Sciatic nerve (tissue), 2 donors: ENCODE measurements around the gene RBM4B. TPM values are rescaled to one million over a fixed set of nuclear protein-coding genes. Genes with fewer than 3 reads are reported as not detected.

Experiments used
- ATAC-seq: fragments of 200-7000 bp; cut with Tn5 transposase; one replicate; pipeline ENCODE4 v1.9.1; 2020; ENCODE audit warnings: mild to moderate bottlenecking, moderate library complexity
- DNase-seq: peaks from one replicate; pipeline ENCODE4 v3.0.0-alpha.2; 2020; ENCODE audit warnings: low spot score
- intact Hi-C: fragments of 100-400 bp; cut with DNase I; formaldehyde crosslinking; loops from one replicate; pipeline ENCODE4 v1.14.2; 2022
- total RNA-seq: library from RNA; stranded (reverse); fragmentation: NEBNext Ultra II Directional; extraction: Animal tissue kit (Norgen Biotek cat#: 25700); gene quantifications from one replicate; pipeline ENCODE4 v1.2.1, GENCODE V29; 2021
- donor health status: DM: no; HTN: no; CAD: no.
- donor health status: DM: no; HTN: no; CAD: no.

The RBM4B gene
- total RNA-seq, 1 donor from 2014 or later, result 23.7 TPM

DNA sequence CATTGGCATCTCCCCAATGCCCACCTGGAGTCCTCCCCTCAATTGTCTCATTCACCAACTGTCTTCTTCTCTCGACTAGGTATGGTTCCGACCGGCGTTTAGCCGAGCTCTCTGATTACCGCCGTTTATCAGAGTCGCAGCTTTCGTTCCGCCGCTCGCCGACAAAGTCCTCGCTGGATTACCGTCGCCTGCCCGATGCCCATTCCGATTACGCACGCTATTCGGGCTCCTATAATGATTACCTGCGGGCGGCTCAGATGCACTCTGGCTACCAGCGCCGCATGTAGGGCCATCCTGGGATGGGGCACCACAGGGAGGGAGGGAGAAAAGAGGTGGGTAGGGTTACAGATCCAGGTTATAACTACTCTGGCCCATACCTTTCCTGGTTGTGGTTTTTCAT lies 51.3 kb downstream of the RBM4B start:
- intact Hi-C loops, result no loop called here
- DNase-seq (no peak), ATAC-seq (no peak)

DNA sequence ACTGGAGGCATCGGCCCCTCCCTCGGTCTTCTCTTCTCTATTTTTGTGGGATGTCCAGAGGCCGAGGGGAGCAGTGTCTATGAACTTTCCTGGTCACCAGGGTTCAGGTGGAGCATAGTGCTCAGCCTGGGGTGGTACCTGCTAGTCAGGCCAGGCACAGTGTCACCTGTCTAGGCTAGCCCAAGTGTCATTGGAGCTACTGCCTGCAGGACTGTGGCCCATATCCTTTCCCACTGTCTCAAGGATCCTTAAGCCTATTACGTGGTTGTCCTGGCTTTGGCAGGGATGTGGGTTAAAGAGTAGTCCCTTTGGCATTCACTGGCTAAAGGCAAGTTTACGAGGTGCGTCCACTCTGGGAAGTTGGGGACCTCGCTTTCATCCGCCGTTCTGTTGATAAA lies 51.9 kb downstream of the RBM4B start:
- no peak for DNase-seq

DNA sequence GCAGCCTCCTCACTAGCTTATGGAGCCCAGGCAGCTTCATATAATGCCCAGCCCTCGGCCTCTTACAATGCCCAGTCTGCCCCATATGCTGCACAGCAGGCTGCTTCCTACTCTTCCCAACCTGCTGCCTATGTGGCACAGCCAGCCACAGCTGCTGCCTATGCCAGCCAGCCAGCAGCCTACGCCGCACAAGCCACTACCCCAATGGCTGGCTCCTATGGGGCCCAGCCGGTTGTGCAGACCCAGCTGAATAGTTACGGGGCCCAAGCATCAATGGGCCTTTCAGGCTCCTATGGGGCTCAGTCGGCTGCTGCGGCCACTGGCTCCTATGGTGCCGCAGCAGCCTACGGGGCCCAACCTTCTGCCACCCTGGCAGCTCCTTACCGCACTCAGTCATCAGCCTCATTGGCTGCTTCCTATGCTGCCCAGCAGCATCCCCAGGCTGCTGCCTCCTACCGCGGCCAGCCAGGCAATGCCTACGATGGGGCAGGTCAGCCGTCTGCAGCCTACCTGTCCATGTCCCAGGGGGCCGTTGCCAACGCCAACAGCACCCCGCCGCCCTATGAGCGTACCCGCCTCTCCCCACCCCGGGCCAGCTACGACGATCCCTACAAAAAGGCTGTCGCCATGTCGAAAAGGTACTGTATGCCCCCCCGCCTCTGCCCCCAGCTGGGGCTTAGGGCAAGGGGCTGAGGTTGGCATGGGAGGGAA lies 52.5 kb downstream of the RBM4B start:
- DNase-seq (no peak), ATAC-seq (no peak)
- intact Hi-C loops, result no loop called here

More for the DNA sequence above, 51.9 kb downstream of the RBM4B start:
- ATAC-seq, result no peak
- intact Hi-C loops, result no loop called here

DNA sequence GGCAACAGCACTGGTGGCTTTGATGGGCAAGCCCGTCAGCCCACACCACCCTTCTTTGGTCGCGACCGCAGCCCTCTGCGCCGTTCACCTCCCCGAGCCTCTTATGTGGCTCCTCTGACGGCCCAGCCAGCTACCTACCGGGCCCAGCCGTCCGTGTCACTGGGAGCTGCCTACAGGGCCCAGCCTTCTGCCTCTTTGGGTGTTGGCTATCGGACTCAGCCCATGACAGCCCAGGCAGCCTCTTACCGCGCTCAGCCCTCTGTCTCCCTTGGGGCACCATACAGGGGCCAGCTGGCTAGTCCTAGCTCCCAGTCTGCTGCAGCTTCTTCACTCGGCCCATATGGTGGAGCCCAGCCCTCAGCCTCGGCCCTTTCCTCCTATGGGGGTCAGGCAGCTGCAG lies 53.2 kb downstream of the RBM4B start:
- ATAC-seq (no peak), DNase-seq (no peak)
- intact Hi-C loops, result no loop called here

GRCh38 chr11:66619080-66619554 lies 58.6 kb downstream of the RBM4B start:
- no peak for ATAC-seq
- intact Hi-C loops, result no loop called here
- no peak for DNase-seq

- intact Hi-C loops, result no loop called here
- ATAC-seq, result peak; percentile 41
- no peak for DNase-seq
Measured at GRCh38 chr11:66617155-66617834, 60.4 kb downstream of the RBM4B start.

GRCh38 chr11:66616379-66617154 lies 61.1 kb downstream of the RBM4B start, which contains the start of gene RBM14:
TSS of gene RBM14 (plus strand) at chr11:66616630. CDS start at chr11:66616721, 91 bp downstream.
- ATAC-seq (peak; percentile 98), DNase-seq (peak; percentile 99)
- intact Hi-C loops, result no loop called here

Other genes starting within 250 kb of the RBM4B start
- gene MRPL11, start 239.0 kb downstream of the RBM4B start, total RNA-seq, result 25.1 TPM
- 14.8 TPM for gene PELI3, start 211.0 kb downstream of the RBM4B start, total RNA-seq
- gene DPP3, start 197.5 kb downstream of the RBM4B start, total RNA-seq, result 12.4 TPM
- 47.6 TPM for gene BBS1, start 167.3 kb downstream of the RBM4B start, total RNA-seq
- gene ZDHHC24, start 131.8 kb downstream of the RBM4B start, total RNA-seq, result 10.4 TPM
- 0.71 TPM for gene ACTN3, start 131.0 kb downstream of the RBM4B start, total RNA-seq
- gene CTSF, start 109.3 kb downstream of the RBM4B start, total RNA-seq, result 122 TPM
- gene CCDC87, start 84.8 kb downstream of the RBM4B start, total RNA-seq, result 0.22 TPM
- gene CCS, start 84.7 kb downstream of the RBM4B start, total RNA-seq, result 48.8 TPM
- gene RBM14, start 61.3 kb downstream of the RBM4B start, total RNA-seq, result 61.1 TPM
- gene RBM4, start 39.2 kb downstream of the RBM4B start, total RNA-seq, result 88.6 TPM
- 6.6 TPM for gene SPTBN2, start 51.3 kb upstream of the RBM4B start, total RNA-seq
- 16.6 TPM for gene RCE1, start 165.6 kb upstream of the RBM4B start, total RNA-seq
- gene LRFN4, start 179.2 kb upstream of the RBM4B start, total RNA-seq, result 14.5 TPM